SK-N-SH treated with all-trans-retinoic acid at 6 μM for 48 hours (cell line): ENCODE results near the gene CLEC2B.

ENCODE experiments used
- CREB5 ChIP-seq: fragments of 250-450 bp; sonication (Bioruptor Pico); IDR thresholded peaks from 2 replicates; pipeline ENCODE4 v1.5.1; 2020; ENCODE audit warnings: low read depth, mild to moderate bottlenecking, moderate library complexity
- ZC3H10 ChIP-seq: fragments of 250-450 bp; sonication (Bioruptor Pico); IDR thresholded peaks from 2 replicates; pipeline ENCODE4 v1.5.1; 2021; ENCODE audit warnings: mild to moderate bottlenecking, moderate library complexity

GRCh38 chr12:9856151-9856550 is 13.0 kb downstream of the CLEC2B start:
- TF ChIP-seq CREB5 (CRISPR knock-in tag) = no peak
- TF ChIP-seq ZC3H10 = no peak
